HG02938 (cell line): ENCODE results near the gene KLK7.
"Not testable (repeated sequence)": the region's sequence is repeated elsewhere in the genome, so short reads cannot be mapped to it uniquely, and the experiment has no call there.

ENCODE experiments used
- ATAC-seq: cut with Tn5 transposase; IDR thresholded peaks from one replicate; pipeline ENCODE4 v1.9.1; 2021; ENCODE audit warnings: mild to moderate bottlenecking, moderate library complexity; ENCODE audit not compliant: unreplicated experiment

The KLK7 gene

DNA sequence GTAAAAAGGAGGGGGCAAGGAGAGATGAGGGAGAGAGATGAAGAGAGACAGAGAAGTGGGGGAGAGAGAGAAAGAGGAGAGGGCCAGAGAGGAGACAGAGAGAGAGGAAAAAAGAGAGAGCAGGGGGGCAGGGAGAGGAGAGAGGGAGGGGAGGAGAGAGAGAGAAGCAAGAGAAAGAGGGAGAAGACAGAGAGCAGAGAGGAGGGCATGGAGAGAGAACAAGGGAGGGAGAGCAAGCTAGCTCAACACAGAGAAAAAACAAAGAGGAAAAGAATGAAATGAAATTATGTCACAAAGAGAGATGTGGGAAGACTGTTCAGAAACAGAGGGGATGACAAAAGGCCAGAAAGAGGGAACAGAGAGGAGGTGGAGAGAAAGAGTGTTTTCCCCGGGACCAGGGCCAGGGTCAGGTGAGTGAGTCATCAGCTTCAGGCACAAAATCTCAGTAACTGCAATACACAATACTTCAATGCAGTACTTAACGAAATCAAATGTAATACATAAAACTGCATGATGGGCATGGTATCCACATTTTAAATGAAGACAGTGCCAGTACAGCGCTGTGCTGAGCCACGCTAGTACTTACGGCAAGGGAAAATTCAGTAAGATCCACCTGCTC is 4.8 kb downstream of the KLK7 start:
- ATAC-seq, result no peak

DNA sequence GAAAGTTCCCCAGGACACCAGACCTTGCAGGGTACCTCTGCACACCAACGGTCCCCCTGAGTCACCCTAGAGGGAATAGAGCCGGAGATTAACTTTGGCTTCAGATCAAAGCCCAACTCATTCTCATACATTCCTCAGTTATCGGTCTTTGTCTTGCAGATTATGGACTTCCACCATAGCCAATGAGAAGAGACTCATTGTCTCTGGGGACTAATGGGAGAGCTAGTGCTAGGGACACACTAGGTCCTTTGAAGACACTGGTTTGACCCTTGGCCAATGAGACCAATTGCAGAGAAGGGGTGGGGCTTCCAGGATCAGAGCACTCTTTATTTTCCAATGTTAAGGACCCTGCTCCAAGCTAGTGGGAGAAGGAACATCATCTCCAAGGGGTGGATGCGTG is 6.1 kb downstream of the KLK7 start:
- no peak for ATAC-seq

DNA sequence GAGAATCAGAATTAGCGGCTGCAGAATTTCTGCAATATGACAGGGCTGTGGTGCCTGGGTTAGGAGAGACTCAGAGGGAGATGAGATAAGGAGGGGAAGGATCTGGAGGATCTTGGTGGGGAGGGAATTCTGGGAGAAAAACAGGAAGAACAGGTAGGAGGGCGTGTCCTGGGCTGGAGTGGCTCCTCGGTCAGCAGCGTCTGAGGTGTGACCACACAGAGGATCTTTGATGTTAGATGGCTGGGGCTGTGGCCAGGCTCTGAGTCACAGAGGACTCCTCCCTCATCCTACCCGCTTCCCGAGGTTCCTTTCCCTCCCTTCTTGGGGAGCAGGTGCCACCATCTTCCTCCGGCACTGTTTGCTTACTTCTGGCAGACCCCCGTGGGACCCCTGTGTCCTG is 8.0 kb downstream of the KLK7 start:
- no peak for ATAC-seq

DNA sequence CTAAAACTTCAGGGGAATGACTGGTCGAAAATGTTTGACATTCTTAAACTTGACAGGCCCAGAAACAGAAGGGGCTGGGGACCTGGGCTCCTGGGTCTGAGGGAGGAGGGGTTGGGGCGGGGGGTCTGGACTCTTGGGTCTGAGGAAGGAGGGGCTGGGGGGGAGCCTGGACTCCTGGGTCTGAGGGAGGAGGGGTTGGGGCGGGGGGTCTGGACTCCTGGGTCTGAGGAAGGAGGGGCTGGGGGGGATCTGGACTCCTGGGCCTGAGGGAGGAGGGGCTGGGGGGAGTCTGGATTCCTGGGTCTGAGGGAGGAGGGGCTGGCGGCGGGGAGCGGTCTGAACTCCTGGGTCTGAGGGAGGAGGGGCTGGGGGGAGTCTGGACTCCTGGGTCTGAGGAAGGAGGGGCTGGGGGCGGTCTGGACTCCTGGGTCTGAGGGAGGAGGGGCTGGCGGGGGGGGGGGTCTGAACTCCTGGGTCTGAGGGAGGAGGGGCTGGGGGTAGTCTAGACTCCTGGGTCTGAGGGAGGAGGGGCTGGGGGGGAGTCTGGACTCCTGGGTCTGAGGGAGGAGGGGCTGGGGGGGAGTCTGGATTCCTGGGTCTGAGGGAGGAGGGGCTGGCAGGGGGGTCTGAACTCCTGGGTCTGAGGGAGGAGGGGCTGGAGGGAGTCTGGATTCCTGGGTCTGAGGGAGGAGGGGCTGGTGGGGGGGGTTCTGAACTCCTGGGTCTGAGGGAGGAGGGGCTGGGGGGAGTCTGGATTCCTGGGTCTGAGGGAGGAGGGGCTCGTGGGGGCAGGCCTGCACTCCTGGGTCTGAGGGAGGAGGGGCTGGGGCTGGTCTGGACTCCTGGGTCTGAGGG is 8.8 kb downstream of the KLK7 start:
- no peak for ATAC-seq

DNA sequence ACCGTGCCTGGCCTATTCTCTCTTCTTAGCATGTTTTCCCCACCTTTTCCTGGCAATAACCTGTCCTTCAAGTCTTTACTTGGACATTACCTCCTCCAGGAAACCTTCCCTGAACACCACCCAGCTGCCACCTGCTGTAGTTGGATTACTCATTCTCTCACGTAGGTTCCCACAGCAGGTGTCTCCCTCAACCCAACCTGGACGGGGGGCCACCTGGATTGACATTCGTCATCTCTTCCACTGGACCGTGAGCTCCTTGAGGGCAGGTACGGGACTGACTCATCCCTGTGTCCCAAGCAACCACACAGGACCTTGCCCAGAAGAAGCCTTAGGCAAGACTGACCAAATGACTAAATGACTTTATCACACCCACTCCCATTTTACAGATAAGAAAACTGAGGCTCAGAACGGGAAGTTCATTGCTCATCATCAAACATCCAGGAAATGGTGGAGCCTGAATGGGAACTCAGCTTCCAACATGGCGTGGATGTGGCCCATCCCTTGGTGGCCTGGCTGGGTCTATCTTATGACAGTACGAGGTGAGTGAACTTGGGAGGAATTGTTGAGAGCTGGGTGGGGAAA is 10.8 kb downstream of the KLK7 start:
- no peak for ATAC-seq

DNA sequence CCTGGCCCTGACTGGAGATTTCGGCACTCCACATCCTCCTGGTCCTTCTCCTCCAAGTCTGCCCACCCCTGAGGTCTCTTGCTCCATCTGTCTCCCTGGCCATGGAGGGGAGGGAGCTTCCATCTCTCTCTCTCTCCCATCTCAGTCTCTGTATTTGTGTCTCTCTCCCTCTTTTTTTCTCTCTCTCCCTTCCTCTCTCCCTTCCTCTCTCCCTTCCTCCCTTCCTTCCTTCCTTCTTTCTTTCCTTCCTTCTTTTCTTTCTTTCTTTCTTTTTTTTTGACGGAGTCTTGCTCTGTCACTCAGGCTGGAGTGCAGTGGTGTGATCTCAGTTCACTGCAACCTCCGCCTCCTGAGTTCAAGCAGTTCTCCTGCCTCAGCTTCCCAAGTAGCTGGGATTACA is 13.9 kb downstream of the KLK7 start:
- not testable (repeated sequence) for ATAC-seq

DNA sequence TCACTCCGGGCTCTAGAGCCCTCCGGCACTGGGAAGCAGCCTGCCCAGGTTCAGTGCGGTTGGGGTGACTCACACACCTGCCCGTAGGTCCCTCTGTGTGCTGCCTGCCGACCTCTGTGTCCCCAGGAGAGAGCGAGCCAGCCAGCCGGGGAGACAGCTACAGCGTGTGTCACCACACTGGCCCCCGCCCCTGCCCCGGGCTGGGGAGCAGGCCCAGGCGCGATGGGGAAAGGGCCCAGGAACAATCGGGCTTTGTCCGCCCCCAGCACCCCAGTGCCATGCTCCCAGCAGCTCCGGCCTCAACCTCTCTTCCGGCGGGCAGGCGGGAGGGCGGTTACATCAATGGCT is 14.3 kb downstream of the KLK7 start, which contains the start of gene KLK6:
KLK6 (minus strand) TSS at position 179 of the 348 bp plus-strand sequence. CDS start 1,487 bp downstream, outside the sequence.
- ATAC-seq, result no peak

DNA sequence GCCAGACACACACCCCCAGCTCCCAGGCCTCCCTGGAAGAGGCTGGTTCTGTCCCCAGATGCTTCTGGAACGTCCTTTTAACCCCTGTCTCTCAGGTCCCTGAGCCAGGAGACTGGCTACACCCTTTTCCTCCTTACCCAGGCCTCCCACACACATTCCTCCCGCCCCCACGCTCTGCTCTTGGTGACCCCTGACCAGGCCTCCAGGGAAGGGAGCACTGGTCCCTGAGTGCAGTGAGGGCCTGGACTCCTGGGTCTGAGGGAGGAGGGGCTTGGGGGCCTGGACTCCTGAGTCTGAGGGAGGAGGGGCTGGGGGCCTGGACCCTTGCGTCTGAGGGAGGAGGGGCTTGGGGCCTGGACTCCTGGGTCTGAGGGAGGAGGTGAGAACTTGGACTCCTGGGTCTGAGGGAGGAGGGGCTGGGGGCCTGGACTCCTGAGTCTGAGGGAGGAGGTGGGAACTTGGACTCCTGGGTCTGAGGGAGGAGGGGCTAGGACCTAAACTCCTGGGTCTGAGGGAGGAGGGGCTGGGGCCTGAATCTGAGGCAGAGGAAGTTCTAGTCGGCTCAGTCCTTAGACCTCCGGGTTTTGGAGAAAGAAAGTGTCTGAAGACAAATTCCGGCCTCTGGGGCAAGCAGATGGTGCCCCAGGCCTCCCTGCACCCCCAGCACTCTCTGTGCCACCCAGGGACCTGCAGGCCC is 14.9 kb downstream of the KLK7 start:
- no peak for ATAC-seq

DNA sequence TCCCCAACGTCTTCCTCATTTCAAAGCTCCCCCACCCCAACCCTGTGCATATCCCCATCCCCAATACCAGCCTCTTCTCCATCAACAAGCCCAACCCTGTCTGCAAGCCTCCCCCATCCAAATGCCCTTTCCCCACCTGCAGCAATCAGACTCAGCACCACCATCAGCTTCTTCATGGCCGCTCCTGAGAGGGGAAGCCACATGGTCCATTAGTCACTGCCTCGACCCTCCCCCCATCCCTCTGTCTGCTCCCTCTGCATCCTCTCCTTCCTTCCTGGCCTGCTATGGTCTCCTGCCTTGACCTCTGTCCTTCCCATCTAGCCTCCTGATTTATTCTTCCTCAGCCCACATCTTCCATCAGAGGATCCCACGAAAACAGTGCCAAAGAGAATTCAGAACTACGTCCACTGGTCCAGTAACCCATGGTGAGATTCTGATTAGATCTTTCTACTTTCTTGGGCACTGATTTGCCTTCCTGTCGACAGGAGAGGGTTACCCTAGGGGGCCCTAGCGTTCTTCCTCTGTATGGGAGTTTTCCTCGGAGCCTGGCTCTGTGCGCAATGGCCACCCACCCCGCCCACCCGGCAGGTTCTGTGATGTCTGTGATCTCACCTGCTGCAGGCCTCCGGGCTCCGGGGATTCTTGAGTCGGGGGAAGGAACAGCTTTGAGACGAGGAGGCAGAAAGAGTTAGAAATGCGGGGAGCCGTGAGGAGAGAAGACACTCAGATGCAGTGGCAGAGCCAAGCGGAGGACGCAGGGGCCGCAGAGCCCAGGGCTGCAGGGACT is 15.6 kb downstream of the KLK7 start:
- no peak for ATAC-seq

DNA sequence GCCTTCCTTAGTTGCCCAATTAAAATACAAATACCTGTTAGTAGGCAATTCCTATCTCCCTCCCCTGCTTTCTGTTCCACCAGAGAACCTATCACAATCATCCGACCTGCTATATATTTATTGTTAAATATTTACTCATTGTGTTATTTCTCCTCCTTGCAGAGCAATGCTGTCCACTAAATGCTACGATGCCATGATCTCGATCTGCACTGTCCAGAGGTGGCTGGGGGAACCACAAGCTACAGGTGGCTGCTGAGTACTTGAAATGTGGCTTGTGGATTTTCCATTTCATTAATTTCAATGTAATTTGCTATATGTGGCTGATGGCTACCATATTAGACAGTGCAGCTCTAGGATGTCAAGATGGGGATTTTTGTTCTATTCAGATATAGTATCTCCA is 19.5 kb downstream of the KLK7 start:
- no peak for ATAC-seq

DNA sequence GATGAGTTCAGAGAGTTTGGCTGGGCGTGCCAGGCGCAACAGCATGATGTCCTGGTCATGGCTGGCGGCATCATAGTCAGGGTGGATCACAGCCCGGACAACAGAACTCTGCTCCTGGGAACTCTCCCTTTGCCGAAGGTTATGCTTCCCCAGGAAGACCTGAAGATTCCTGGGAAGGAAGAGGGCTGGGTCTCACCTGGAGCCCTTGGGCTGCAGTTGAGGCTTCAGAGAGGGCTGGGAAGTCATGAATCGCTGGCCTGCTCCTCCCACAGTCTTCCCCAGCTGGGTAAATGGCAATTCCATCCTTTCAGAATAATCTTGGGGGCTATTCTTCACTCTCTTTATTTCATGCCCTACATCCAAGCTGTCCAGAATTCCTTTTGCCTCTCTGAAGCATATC is 20.3 kb downstream of the KLK7 start:
- ATAC-seq, result no peak

DNA sequence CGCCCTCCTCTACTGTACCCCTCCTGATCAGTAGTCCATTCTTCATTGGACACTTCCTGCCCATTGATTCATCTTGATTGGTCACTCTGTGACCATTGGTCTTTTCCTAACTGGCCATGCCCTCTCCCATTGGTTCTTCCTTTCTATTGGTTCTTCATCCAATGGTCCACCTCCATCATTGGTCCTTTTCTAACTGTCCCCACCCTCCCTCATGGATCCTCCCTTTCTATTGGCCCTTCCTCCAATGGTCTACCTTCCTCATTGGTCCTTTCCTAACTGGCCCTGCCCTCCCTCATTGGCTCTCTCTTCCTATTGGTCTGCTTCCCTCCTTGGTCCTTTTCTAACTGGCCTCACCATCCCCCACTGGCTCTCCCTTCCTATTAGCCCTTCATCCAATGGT is 21.5 kb downstream of the KLK7 start:
- no peak for ATAC-seq

DNA sequence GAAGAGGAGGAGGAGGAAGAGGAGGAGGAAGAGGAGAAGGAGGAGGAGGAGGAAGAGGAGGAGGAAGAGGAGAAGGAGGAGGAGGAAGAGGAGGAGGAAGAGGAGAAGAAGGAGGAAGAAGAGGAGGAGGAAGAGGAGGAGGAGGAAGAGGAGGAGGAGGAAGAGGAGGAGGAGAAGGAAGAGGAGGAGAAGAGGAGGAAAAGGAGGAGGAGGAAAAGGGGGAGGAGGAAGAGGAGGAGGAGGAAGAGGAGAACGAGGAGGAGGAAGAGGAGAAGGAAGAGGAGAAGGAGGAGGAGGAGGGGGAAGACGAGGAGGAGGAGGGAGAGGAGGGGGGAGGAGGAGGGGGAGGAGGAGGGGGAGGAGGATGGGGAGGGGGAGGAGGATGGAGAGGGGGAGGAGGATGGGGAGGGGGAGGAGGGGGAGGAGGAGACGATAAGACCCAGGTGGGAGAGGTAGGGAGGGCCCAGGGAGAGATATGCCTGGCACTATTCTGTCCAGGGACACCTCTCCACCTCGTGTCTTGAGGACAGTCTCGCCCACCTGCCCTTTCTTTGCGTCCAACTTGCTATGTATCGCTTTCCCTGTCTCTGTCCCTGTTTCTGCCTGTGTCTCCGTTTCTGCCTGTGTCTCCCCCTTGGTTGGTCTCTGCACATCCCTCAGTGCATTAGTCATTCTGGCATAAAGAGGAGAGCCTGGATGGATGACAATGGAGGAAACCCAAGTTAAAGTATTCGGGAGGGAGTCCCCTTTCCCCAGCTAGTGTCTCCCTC is 23.8 kb downstream of the KLK7 start:
- ATAC-seq, result no peak

DNA sequence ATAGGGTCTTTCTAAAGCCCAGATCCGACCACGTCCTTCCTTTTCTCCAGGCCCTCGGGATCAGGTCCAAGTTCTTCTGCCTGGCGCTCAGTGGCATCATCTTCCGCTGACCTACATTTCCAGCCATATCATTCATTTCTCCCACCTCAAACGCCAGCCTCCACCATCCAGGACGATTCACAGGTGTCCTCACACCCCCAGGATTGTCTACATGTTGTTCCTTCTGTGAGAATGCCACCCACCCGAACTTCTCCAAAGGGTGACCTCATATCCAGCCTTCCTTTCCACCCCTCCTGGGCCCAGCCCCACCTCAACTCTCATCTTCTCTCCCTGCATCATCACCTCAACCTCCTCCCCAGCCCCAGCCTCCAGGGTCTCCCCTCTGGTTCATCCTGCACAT is 26.1 kb downstream of the KLK7 start:
- no peak for ATAC-seq

DNA sequence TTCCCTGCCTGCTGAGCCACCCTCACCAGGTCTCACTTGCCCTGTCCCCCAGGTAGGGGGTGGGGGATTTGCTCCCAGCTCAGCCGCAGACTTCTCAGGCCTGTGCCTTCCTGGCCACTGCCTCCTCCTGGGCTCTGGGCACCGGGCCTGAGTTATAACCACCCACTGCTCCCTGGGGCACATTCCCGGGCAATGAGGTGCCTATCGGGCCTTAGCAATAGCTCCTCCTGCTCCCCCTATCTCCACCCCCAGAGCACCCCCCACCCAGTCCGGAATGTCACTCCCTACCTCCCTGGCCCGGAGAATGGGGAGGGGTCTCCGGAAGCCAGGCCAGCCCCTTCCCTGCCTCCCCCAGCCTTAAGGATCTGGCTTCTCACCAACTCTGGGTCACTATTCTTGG is 30.8 kb downstream of the KLK7 start, which contains the start of gene KLK5:
KLK5 (minus strand) TSS at position 129 of the 400 bp plus-strand sequence. CDS start 381 bp downstream, outside the sequence.
- ATAC-seq, result no peak

DNA sequence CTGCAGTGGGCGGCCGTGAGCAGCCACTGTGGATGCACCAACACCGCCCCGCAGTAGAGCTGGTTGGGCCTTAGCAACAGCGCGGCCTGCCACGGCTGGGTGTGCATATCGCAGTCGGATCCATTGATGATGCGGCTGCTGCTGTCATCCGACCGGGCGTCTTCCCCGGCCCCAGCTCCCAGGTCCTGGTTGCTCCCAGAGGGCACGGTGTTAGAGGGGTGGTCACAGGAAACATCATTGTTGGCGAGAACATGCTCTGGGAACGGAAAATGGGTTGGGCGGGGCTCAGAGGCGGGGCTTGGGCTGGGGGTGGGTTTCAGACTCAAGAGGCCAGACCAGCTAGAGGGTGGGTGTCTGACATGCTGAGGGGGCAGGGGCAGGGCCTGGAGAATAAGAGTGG is 33.9 kb downstream of the KLK7 start:
- ATAC-seq, result no peak

DNA sequence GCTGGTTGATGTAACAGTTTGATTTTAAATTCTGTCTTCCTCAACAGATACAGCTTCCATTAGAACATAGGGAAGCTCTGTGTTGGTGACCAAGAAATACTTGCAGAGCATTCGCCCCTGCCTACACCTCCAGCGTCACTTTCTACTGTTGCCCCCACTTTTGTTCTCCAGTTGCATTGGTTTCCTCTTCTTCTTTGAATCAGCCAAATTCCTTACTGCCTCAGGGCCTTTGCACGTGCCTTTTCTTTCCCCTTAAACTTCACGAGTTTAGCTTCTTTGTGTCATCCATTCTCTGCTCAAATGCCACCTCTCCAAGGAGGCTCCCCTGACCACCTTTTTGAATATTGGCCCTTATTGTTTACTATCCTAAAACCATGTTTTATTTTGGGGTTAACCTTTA is 36.6 kb downstream of the KLK7 start:
- no peak for ATAC-seq

DNA sequence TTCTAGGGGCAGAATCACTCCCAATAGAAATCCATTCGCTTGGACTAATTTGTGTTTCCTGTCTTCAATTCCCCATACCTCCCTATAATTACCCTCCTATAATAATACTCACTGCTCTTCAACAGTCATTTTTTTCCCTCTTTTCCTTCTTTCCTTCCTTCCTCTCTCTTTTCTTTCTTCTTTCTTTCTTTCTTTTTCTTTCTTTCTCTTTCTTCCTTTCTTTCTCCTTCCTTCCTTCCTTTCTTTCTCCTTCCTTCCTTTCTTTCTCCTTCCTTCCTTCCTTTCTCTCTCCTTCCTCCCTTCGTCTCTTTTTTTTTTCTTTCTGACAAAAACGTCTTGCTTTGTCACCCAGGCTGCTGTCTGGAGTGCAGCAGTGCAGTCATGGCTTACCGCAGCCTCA is 38.9 kb downstream of the KLK7 start:
- ATAC-seq, result no peak

DNA sequence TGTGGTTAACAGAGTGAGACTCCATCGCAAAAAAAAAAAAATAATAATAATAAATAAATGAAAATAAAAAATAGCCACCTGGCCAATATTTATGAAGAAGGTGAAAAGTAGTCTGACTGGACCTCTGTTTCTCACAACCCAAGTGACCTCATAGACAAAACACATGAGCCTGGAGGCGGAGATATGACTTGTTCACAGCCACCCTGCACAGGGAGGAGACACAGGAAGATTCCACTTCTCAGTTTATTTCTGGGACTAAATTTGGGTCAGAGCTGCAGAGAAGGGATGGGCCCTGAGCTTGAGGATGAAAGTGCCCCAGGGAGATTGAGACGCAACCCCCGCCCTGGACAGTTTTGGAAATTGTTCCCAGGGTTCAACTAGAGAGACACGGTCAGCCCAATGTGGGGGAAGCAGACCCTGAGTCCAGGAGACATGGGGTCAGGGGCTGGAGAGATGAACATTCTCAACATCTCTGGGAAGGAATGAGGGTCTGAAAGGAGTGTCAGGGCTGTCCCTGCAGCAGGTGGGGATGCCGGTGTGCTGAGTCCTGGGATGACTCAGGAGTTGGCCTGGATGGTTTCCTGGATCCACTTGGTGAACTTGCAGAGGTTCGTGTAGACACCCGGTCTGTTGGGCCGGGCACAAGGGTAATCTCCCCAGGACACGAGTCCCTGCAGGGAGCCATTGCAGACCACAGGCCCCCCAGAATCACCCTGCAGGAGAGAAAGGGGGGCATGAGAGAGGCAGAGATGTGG is 40.5 kb downstream of the KLK7 start:
- ATAC-seq, result no peak
